ENCODE data around the gene CMTM7. TPM values are rescaled to one million over a fixed set of nuclear protein-coding genes. Genes with fewer than 3 reads are reported as not detected.

Gene CMTM7
- total and polyA plus RNA-seq, 9 of the 15 experiments (the other 6 are each of a cell fraction or from before 2014, with no cell fraction given) = 0.03 to 1.6 (median 0.42) TPM; not detected in 4

DNA sequence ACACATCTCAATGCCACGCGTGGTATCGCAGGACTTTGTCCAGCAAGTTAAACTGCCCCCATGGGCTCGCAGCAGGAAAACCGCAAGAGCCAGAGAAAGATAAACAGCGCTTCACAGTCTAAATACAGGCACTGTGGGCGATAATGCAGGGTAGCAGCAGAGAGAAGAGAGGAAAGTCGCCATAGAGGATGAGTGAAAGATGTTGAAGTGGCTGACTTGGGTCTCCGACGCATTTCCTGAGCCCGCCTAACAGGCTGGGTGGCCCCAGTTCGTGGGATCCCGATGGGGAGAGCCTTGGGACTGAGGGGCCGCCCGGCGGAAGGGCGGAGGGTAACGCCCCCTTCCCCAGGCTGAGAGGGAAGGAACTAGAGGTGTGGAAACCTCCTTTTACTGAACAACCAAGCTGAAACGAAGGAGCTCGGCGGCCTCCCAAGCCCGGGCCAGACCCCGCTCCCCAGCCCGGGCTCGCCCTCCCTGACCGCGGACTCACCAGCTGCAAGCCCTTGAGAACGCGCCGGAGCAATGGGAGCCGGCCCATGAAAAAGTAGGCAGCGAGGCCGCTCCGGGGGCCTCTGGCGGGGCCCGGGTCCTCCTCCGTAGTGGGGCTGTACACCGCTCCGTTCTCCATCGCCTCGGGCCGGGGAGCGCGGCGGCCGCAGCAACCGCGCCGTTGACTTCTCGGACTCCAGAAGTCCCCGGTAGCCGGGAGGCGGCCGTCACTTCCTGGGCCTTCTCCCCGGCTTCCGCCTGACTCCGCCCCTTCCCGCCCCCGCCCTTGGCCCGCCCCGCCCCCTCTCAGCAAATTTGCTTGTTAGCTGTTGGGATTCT, 110.7 kb downstream of the CMTM7 start, which contains the start of gene CMTM6 (continued):
- TF ChIP-seq POLR3A (IDR thresholded peaks at IDR 0.05; ENCODE audit: borderline replicate concordance, extremely low read depth, insufficient read depth, insufficient read length) (no peak), NCOA6 (IDR thresholded peaks at IDR 0.05) (no peak), EGR1 (conservative IDR thresholded peaks at IDR 0.05) (peak; percentile 52; the same call in 1 of the 2 replicates), HNRNPL (IDR thresholded peaks at IDR 0.05; ENCODE audit: low read depth, low read length) (no peak), COPS2 (conservative IDR thresholded peaks at IDR 0.05) (no peak), ZNF778 (CRISPR knock-in tag; IDR thresholded peaks at IDR 0.05) (no peak), CCNT2 (IDR thresholded peaks at IDR 0.05; ENCODE audit: borderline replicate concordance, extremely low read depth, insufficient read length, low read depth, low read length) (peak; percentile 55), SMAD2 (IDR thresholded peaks at IDR 0.05; ENCODE audit: low read depth, low read length) (no peak), U2AF2 (optimal IDR thresholded peaks at IDR 0.05; ENCODE audit: low read depth, low read length) (no peak), STAT6 (CRISPR knock-in tag; IDR thresholded peaks at IDR 0.05) (0 out of 2 replicates have a peak, but pooled peaks have one; percentile 60), ZNF143 (CRISPR knock-in tag; IDR thresholded peaks at IDR 0.05) (no peak), NCOA4 (IDR thresholded peaks at IDR 0.05; ENCODE audit: partially characterized antibody) (no peak)

All from K562 (cell line).